Suprapubic skin (tissue), 4 donors: ENCODE data around the gene B4GALNT4. TPM values are rescaled to one million over a fixed set of nuclear protein-coding genes. Genes with fewer than 3 reads are reported as not detected.
A peak's percentile ranks its signal among the peaks of the same experiment; 100 is the strongest.

Experiments
- DNase-seq, 2 donors: peaks; one replicate each; pipeline ENCODE4 v3.0.0-alpha.2; 2019; ENCODE audit warnings: low spot score in 2 of 2
- H3K27ac ChIP-seq: fragments of 200-600 bp; sonication (generic); one replicate; pipeline ENCODE4 v1.5.1; 2019
- H3K27me3 ChIP-seq: fragments of 200-600 bp; sonication (generic); one replicate; pipeline ENCODE4 v1.5.1; 2019
- H3K36me3 ChIP-seq: fragments of 200-600 bp; sonication (generic); one replicate; pipeline ENCODE4 v1.5.1; 2019
- H3K4me1 ChIP-seq: fragments of 200-600 bp; sonication (generic); one replicate; pipeline ENCODE4 v1.5.1; 2019
- H3K4me3 ChIP-seq: fragments of 200-600 bp; sonication (generic); one replicate; pipeline ENCODE4 v1.5.1; 2019; ENCODE audit warnings: mild to moderate bottlenecking
- H3K9me3 ChIP-seq: fragments of 200-600 bp; sonication (generic); one replicate; pipeline ENCODE4 v1.5.1; 2019
- CTCF ChIP-seq, 2 donors: fragments of 200-600 bp in 1 of 2; fragments of 450-650 bp in 1 of 2; sonication (generic) in 1 of 2; IDR thresholded peaks; one replicate each; pipeline ENCODE4 v1.5.1; 2016 to 2019; ENCODE audit warnings: antibody characterized with exemption in 2 of 2, mild to moderate bottlenecking in 1 of 2, moderate library complexity in 1 of 2
- EP300 ChIP-seq: sonication (generic); formaldehyde crosslinking; IDR thresholded peaks from one replicate; pipeline ENCODE4 v1.6.1; 2017; ENCODE audit warnings: antibody characterized with exemption
- POLR2A ChIP-seq, 2 donors: fragments of 450-650 bp; IDR thresholded peaks; one replicate each; pipeline ENCODE4 v1.6.1; 2017; ENCODE audit warnings: antibody characterized with exemption in 2 of 2, mild to moderate bottlenecking in 2 of 2, moderate library complexity in 2 of 2
- POLR2AphosphoS5 ChIP-seq, 3 donors: sonication (generic); formaldehyde crosslinking; IDR thresholded peaks; one replicate each; pipeline ENCODE4 v1.6.1; 2017; ENCODE audit warnings: antibody characterized with exemption in 3 of 3
- WGBS: methylation state at CpG from one replicate; pipeline ENCODE4 v1.1.5; 2018; 5-methylcytosine and 5-hydroxymethylcytosine counted together
- total RNA-seq, 4 donors: library from RNA; depleted of rRNA; stranded (reverse); fragments of >200 nt; gene quantifications; one replicate each; pipeline ENCODE4 v1.1.0, GENCODE V29; 2016

The B4GALNT4 gene
- total RNA-seq, 4 donors from 2014 or later = 1.2 to 3.0 (median 1.6) TPM

- no peak for DNase-seq
- Histone ChIP-seq H3K27ac (no peak overlapping the region), H3K27me3 (peaks cover 26% of the 10 kb centered on the region), H3K36me3 (no peaks in the 10 kb centered on the region), H3K4me1 (peaks cover 33% of the 10 kb centered on the region), H3K4me3 (no peak overlapping the region), H3K9me3 (no peaks in the 10 kb centered on the region)
- no peak for TF ChIP-seq EP300
- no peak for TF ChIP-seq POLR2AphosphoS5 (IDR thresholded peaks at IDR 0.05)
- TF ChIP-seq CTCF (IDR thresholded peaks at IDR 0.05) = no peak
- no peak for TF ChIP-seq POLR2A (IDR thresholded peaks at IDR 0.05)
- 55% methylated on average over 13 of the region's 14 CpGs for WGBS
Measured at GRCh38 chr11:413120-414081, 44.1 kb downstream of the B4GALNT4 start.

- Histone ChIP-seq H3K9me3 (no peaks in the 10 kb centered on the region), H3K27me3 (peaks cover 26% of the 10 kb centered on the region), H3K27ac (no peak overlapping the region), H3K36me3 (no peaks in the 10 kb centered on the region), H3K4me1 (peaks cover 33% of the 10 kb centered on the region), H3K4me3 (peak overlapping the region; percentile 67)
- WGBS = 51% methylated on average over 6 of the region's 9 CpGs
- TF ChIP-seq POLR2A (IDR thresholded peaks at IDR 0.05) (no peak), EP300 (no peak), POLR2AphosphoS5 (IDR thresholded peaks at IDR 0.05) (no peak), CTCF (IDR thresholded peaks at IDR 0.05) (no peak)
- DNase-seq = no peak
Measured at GRCh38 chr11:414318-414857, 45.1 kb downstream of the B4GALNT4 start.

- TF ChIP-seq EP300 (no peak), POLR2A (IDR thresholded peaks at IDR 0.05) (no peak), POLR2AphosphoS5 (IDR thresholded peaks at IDR 0.05) (no peak), CTCF (IDR thresholded peaks at IDR 0.05) (no peak)
- H3K4me3 ChIP-seq = peak overlapping the region; percentile 67
- H3K4me1 ChIP-seq = peaks cover 33% of the 10 kb centered on the region
- peak overlapping the region; percentile 76 for H3K27ac ChIP-seq
- H3K9me3 ChIP-seq = no peaks in the 10 kb centered on the region
- WGBS = 48% methylated on average over 2 of the region's 5 CpGs
- peaks cover 26% of the 10 kb centered on the region for H3K27me3 ChIP-seq
- DNase-seq = no peak
- no peaks in the 10 kb centered on the region for H3K36me3 ChIP-seq
Measured at GRCh38 chr11:415640-416041, 46.3 kb downstream of the B4GALNT4 start.

GRCh38 chr11:416051-416756 is 46.9 kb downstream of the B4GALNT4 start:
- no peaks in the 10 kb centered on the region for H3K36me3 ChIP-seq
- peak overlapping the region; percentile 76 for H3K27ac ChIP-seq
- H3K27me3 ChIP-seq = peaks cover 26% of the 10 kb centered on the region
- H3K4me1 ChIP-seq = peaks cover 33% of the 10 kb centered on the region
- TF ChIP-seq POLR2A (IDR thresholded peaks at IDR 0.05) (no peak), POLR2AphosphoS5 (IDR thresholded peaks at IDR 0.05) (no peak), CTCF (IDR thresholded peaks at IDR 0.05) (no peak), EP300 (no peak)
- no peaks in the 10 kb centered on the region for H3K9me3 ChIP-seq
- no CpG with 5 or more reads among the region's 45 CpGs for WGBS
- peak overlapping the region; percentile 67 for H3K4me3 ChIP-seq
- DNase-seq = no peak
